ENCODE results near the gene LETM1. TPM values are rescaled to one million over a fixed set of nuclear protein-coding genes. Genes with fewer than 3 reads are reported as not detected.

The LETM1 gene
- total and polyA plus RNA-seq, 2 of the 8 experiments (the other 6 are each of a cell fraction or from before 2014, with no cell fraction given) = 19.8 to 50.1 TPM

DNA sequence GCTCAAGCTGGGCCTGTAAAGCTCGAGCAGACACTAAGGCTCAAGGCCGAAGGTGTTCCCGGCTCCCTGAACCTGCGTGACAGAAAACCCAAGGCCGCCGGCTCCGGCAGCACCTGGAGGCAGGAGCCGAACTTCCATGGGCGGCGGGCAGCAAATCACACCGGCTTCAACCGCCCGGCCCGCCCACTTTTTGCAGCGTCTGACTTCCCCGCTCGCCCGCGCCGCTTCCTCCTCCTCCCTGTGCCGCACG is 14.3 kb upstream of the LETM1 start:
- Histone ChIP-seq H2AFZ (ENCODE audit: low read length) (no peak overlapping the region), H4K20me1 (replicated peaks in 1 of 2; ENCODE audit: control insufficient read depth in 1 of 2, insufficient read depth in 2 of 2, low read length in 2 of 2) (peaks cover 12 to 16% of the 10 kb centered on the region in 2 experiments), H3K4ac (replicated peaks; ENCODE audit: insufficient read length, low read depth, low read length) (no peak overlapping the region), H2BK12ac (ENCODE audit: low read depth, low read length) (peak overlapping the region; percentile 17; the same call in 1 of the 2 replicates), H3K36me3 (ENCODE audit: control insufficient read depth in 2 of 4, insufficient read depth in 4 of 4, low read length in 3 of 4) (no peaks in the 10 kb centered on the region), H3K18ac (ENCODE audit: extremely low read depth, low read length) (peak overlapping the region; percentile 95), H2BK120ac (replicated peaks; ENCODE audit: low read depth, low read length) (no peak overlapping the region), H4K5ac (ENCODE audit: insufficient read length, low read depth, low read length) (peak overlapping the region; percentile 13), H3K27me3 (replicated peaks in 1 of 4; ENCODE audit: control insufficient read depth in 3 of 4, extremely low read depth in 1 of 4, insufficient read depth in 3 of 4, low read length in 3 of 4) (peaks cover 18 to 40% (median 39%) of the 10 kb centered on the region in 4 experiments), H3K4me1 (replicated peaks in 1 of 4; ENCODE audit: control insufficient read depth in 3 of 4, insufficient read depth in 4 of 4, low read length in 3 of 4) (peaks cover 0 to 9% (median 5%) of the 10 kb centered on the region in 4 experiments; a peak in 6 of 7 replicates), H3K56ac (replicated peaks; ENCODE audit: insufficient read length, low read depth, low read length) (peak overlapping the region; percentile 10), H3K23ac (ENCODE audit: insufficient read length) (no peak overlapping the region), H2AK5ac (ENCODE audit: low read depth, low read length) (no peak overlapping the region), H3K14ac (ENCODE audit: insufficient read length) (no peak overlapping the region), H3K79me1 (ENCODE audit: low read depth, low read length) (peaks cover 9% of the 10 kb centered on the region; the same call in 1 of the 2 replicates), H2BK20ac (ENCODE audit: low read length) (no peak overlapping the region), H3K23me2 (ENCODE audit: low read depth, low read length) (peaks cover 8% of the 10 kb centered on the region), H3K4me2 (ENCODE audit: insufficient read depth in 1 of 2, low read depth in 2 of 2, low read length in 2 of 2) (peak overlapping the region; percentile 61 to 78), H3K79me2 (ENCODE audit: control insufficient read depth in 1 of 2, insufficient read depth in 2 of 2, low read length in 2 of 2) (peaks cover 11 to 33% of the 10 kb centered on the region in 2 experiments), H2BK15ac (ENCODE audit: low read length) (0 out of 2 replicates have a peak overlapping the region, but pooled peaks have one; percentile 31), H4K91ac (replicated peaks; ENCODE audit: insufficient read length, low read length) (no peak overlapping the region), H3K4me3 (ENCODE audit: extremely low read depth in 1 of 4, insufficient read depth in 2 of 4, low read depth in 3 of 4, low read length in 4 of 4) (peak overlapping the region; percentile 38 to 63 (median 52)), H2BK5ac (ENCODE audit: low read depth, low read length) (no peak overlapping the region; the same call in 1 of the 2 replicates), H4K8ac (ENCODE audit: extremely low read depth, insufficient read depth, low read length) (peak overlapping the region; percentile 95; the same call in 1 of the 2 replicates), H3K9ac (replicated peaks in 1 of 4; ENCODE audit: extremely low read depth in 1 of 4, low read depth in 3 of 4, low read length in 3 of 4) (peak overlapping the region in 3 of 4 experiments; percentile 76 to 87 (median 85); a peak in 4 of 7 replicates), H3K27ac (ENCODE audit: low read depth, low read length) (peak overlapping the region; percentile 76; the same call in 1 of the 2 replicates), H3K9me3 (ENCODE audit: insufficient read depth in 2 of 2, low read depth in 1 of 2, low read length in 1 of 2) (no peaks in the 10 kb centered on the region)
- FAIRE-seq = no peak
- WGBS, 2 experiments (ENCODE audit: extremely low coverage in 1 of 2, insufficient coverage in 1 of 2, insufficient read length in 1 of 2, insufficient replicate concordance in 2 of 2, low coverage in 1 of 2, low lambda C conversion rate in 2 of 2, missing lambda C conversion rate in 1 of 2) = 3% methylated on average over 9 of the region's 22 CpGs; no CpG with 5 or more reads in 1 of the 2 experiments
- ChIA-PET POLR2A (ENCODE audit: partially characterized antibody) (interaction anchor here (1.0 to 1.7 kb wide), 3 partner anchors 11 to 16 kb away, joined by 5 to 6 read pairs (median 5); partner anchors contain the start of gene LETM1), CTCF (ENCODE audit: partially characterized antibody) (interaction anchor here (0.6 to 1.9 kb wide), 4 partner anchors 30 to 552 kb away, joined by 3 to 6 read pairs (median 4); no protein-coding TSS in a partner anchor)
- DNase-seq (ENCODE audit: low read depth in 1 of 2, low spot score in 2 of 2) = peak in 1 of 2 experiments; percentile 33
- TF ChIP-seq NRF1 (IDR thresholded peaks at IDR 0.05; ENCODE audit: low read depth, low read length) (no peak), TCF12 (IDR thresholded peaks at IDR 0.05; ENCODE audit: low read depth, low read length) (0 out of 2 replicates have a peak, but pooled peaks have one; percentile 14), ZNF274 (IDR thresholded peaks at IDR 0.05; ENCODE audit: borderline replicate concordance, extremely low read depth, low read length) (no peak), RAD21 (IDR thresholded peaks at IDR 0.05 in 1 of 2, conservative IDR thresholded peaks at IDR 0.05 in 1 of 2; ENCODE audit: low read depth in 2 of 2, low read length in 2 of 2) (no peak), KDM5A (IDR thresholded peaks at IDR 0.05; ENCODE audit: low read length) (no peak), TAF7 (optimal IDR thresholded peaks at IDR 0.05; ENCODE audit: borderline replicate concordance, low read depth, low read length) (peak; percentile 56), TAF1 (IDR thresholded peaks at IDR 0.05; ENCODE audit: low read depth, low read length) (peak; percentile 69; the same call in 1 of the 2 replicates), POLR2AphosphoS5 (IDR thresholded peaks at IDR 0.05; ENCODE audit: low read depth, low read length) (no peak), SP4 (IDR thresholded peaks at IDR 0.05; ENCODE audit: low read length) (0 out of 2 replicates have a peak, but pooled peaks have one; percentile 39), GABPA (IDR thresholded peaks at IDR 0.05; ENCODE audit: borderline replicate concordance, insufficient read depth, low read length) (0 out of 2 replicates have a peak, but pooled peaks have one; percentile 24)
- TF ChIP-seq, protein P1, sequence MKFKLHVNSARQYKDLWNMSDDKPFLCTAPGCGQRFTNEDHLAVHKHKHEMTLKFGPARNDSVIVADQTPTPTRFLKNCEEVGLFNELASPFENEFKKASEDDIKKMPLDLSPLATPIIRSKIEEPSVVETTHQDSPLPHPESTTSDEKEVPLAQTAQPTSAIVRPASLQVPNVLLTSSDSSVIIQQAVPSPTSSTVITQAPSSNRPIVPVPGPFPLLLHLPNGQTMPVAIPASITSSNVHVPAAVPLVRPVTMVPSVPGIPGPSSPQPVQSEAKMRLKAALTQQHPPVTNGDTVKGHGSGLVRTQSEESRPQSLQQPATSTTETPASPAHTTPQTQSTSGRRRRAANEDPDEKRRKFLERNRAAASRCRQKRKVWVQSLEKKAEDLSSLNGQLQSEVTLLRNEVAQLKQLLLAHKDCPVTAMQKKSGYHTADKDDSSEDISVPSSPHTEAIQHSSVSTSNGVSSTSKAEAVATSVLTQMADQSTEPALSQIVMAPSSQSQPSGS (IDR thresholded peaks at IDR 0.05; ENCODE audit: low read length) = 0 out of 2 replicates have a peak, but pooled peaks have one; percentile 24
